Activated T-helper 9 cell treated with anti-CD3 and anti-CD28 coated beads, Interleukin-2, amount 50 U/mL, for 16 hours (primary cell): ENCODE results near the gene MRPL54.

Experiments used
- DNase-seq: peaks from one replicate; pipeline ENCODE4 v3.0.0-alpha.2; 2020; ENCODE audit warnings: low read depth

Gene MRPL54

DNA sequence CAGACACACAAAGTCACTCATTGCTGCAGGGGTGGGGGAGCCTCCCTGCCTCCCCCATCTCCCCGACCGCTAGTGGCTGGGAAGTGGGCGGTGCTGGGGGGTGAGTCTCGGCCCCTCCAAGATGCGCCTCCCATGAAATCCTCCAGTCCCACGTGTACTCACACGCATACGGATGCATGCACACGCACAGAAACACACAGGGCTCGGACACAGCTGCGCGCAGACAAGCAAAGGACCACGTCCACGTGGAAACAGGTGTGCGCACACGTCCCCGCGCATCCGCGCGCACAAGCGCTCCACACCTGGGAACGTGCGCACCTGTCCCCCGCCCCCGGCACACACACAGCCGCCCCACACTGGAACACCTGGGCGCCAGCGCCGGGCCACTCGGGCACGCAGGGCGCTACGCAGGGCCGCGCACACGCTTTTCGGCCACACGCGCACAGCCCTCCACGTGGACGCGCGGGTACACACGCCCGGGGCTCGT, 23.0 kb downstream of the MRPL54 start:
- DNase-seq: no peak

GRCh38 chr19:3785938-3786824, 23.7 kb downstream of the MRPL54 start, which contains the start of gene MATK:
Gene MATK (minus strand): TSS chr19:3786381. CDS start chr19:3785135, 1,246 bp downstream.
- DNase-seq: no peak

DNA sequence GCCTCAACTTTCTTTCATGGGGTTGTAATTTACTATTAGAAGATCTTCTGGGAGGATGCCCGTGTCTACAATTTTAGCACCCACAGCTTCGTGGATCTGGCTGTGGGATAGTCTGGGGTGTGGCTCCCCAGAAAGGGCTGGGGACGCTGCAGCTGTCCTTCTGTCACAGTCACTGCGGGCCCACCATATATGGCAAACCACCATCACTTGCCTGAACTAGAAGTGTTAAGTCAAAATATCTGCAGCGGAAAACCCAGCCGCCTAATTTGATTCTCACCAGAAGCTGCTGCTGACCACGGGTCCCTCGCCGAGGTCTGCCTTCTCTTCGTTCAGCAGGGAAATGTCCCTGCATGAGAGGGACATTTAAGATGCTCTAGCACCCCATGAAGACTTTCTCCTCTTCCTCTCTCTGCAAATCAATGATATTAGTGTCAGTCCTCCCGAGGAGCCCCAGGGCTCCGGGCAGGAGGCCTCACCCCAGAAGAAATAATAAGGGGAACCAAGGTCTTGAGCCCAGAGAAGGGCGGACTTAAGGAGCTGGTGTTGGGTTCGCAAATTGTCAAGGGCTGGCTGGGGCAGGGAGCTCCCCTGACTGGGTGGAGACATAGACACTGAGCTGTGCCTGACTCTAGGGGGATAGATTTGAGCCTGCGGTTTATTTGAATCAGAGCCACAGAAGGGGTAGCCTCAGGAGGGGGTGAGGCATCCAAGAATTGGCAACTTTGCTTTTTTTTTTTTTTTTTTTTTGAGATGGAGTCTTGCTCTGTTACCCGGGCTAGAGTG, 26.7 kb downstream of the MRPL54 start:
- no peak for DNase-seq

GRCh38 chr19:3790209-3790734, 27.8 kb downstream of the MRPL54 start:
- DNase-seq: no peak

DNA sequence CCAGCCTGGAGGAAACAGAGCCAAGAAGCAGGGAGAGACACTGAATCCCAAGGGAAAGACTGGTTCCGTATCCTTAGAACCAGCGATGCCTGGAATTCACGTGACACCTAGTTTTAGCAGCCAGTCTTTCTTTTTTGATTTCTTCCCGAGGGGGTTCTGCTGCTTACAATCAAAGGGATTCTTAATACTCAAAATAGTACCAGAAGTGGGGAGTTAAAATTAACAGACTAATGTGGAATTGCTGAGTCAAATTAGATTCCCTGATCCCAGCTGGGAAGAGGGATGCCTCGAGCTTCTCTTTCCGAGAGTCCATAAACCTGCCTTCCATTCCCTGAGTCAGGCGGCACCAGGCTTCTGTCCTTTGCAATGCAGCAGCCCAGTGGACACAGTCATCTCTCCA, 28.5 kb downstream of the MRPL54 start:
- no peak for DNase-seq

DNA sequence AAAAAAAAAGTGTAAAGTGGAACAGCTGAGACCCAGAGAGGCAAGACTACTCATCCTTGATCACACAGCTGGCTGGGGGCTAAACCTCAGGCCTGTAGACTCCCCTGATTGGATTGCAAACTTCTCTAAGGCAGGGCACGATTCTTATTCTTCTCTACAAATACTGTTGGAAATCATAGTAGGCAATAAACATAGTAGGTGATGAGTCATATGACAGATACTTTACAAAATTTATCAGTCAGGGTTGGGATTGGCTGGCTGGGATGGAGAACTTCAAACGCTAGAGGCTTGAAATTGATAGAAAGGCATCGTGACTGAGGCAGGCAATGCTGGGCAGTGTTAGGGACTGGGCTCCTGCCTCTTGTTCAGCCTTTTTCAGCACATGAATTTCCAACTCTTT, 29.6 kb downstream of the MRPL54 start:
- DNase-seq: no peak

GRCh38 chr19:3793799-3794198, 31.3 kb downstream of the MRPL54 start:
- no peak for DNase-seq

- no peak for DNase-seq
These were observed 33.9 kb downstream of the MRPL54 start for GRCh38 chr19:3796358-3796757.

- no peak for DNase-seq
These were observed 35.7 kb downstream of the MRPL54 start for GRCh38 chr19:3798137-3798536.

DNA sequence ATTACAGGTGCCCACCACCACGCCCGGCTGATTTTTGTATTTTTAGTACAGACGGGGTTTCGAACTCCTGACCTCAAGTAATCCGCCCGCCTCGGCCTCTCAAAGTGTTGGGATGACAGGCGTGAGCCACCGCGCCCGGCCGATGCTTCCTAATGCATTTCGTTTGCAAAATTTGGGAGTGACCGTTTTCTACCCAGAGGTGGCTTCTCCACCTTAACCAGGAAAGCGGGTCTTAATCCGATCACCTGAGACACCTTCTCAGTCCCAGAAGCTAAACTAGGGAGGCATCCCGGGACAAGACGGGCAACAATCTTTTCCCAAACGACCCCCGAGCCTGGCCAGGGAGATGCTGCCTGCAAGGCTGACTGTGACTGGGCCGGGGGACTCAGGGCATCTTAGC, 38.5 kb downstream of the MRPL54 start:
- no peak for DNase-seq

GRCh38 chr19:3801412-3802096, 39.1 kb downstream of the MRPL54 start:
- DNase-seq: peak; percentile 41

- no peak for DNase-seq
These were observed 40.8 kb downstream of the MRPL54 start for GRCh38 chr19:3803114-3803888.

- DNase-seq: no peak
These were observed 41.5 kb downstream of the MRPL54 start for GRCh38 chr19:3803986-3804385.

GRCh38 chr19:3804429-3804828, 41.9 kb downstream of the MRPL54 start:
- DNase-seq: no peak

GRCh38 chr19:3805859-3806258, 43.4 kb downstream of the MRPL54 start:
- DNase-seq: no peak

DNA sequence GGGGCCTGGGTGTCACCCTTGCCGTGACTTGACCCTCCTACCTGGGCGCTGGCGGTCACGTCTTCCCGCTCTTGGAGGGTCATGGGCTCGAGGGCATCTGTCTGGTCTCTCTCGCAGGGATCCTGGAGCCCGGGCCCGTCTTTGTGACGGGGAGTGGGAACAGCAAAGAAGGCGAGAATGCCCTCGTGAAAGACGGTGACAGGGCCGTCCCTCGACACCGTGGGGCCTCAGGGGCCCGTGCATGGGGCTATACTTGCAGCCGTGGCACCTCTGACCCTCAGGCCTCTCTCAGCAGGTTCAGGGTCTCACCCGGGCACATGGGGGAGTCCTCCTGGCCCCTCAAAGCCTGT, 44.6 kb downstream of the MRPL54 start:
- no peak for DNase-seq

DNA sequence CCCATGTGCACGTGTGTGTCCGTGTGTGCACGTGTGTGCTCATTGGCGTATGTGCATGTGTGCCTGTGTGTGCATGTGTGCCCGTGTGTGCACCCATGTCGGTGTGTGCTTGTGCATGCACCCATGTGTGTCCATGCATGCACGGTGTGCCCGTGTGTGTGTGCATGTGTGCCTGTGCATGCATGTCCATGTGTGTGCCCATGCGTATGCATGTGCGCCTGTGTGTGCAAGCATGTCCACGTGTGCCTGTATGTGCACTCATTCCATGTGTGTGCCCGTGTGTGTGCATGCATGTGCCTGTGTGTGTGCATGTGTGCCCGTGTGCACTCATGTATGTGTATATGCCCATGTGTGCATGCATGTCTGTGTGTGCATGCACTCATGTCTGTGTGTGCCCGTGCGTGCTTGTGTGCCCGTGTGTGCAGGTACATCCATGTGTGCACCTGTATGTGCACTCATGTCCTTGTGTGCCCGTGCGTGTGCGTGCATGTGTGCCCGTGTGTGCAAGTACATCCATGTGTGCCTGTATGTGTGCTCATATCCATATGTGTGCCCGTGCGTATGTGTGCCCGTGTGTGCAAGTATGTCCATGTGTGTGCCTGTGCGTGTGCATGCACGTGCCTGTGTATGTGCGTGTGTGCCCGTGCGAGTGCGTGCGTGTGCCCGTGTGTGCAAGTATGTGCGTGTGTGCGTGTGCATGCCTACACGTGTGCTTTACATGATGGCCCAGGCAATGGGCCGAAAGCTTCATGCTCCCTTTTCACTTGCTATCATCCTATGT, 45.3 kb downstream of the MRPL54 start:
- DNase-seq: no peak

DNA sequence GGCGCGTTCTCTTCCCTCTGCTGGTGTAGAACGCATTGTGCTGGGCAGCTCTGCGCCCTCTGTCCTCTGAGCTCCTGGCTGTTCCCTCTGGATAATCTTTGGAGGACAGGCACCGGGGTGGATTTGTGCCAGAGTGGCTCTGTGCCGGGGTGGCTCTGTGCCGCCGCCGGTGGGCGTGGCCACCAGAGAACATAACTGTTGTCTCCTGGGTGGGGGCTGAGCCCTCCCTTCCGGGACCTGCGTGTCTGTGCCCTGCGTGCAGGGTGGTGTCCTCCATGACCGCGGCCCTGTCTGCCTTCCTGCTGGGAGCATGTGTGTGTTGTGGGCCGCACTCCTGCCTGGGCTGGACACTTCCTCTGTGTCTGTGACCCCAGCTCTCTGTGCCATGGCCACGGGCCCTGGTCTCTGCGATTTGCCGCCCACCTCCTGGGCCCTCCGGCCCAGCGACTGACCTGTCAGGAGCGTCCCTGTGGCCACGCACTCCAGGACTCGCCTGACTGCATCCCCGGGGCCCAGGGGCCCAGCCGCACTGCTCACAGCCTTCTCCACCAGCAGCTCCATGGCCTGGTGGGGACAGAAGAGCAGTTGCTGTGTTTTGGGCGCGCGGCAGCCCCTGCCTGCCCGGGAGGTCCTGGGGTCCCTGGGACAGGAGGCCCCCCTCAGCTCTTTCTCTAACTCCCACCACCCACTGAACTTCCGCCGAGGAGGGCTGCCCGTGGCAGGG, 46.1 kb downstream of the MRPL54 start:
- DNase-seq: no peak

GRCh38 chr19:3809881-3810707, 47.6 kb downstream of the MRPL54 start:
- no peak for DNase-seq
